ENCODE data around the gene MEX3D. TPM values are rescaled to one million over a fixed set of nuclear protein-coding genes. Genes with fewer than 3 reads are reported as not detected.

The MEX3D gene
- total and polyA plus RNA-seq, 4 donors = 0.92 to 9.1 (median 5.2) TPM

DNA sequence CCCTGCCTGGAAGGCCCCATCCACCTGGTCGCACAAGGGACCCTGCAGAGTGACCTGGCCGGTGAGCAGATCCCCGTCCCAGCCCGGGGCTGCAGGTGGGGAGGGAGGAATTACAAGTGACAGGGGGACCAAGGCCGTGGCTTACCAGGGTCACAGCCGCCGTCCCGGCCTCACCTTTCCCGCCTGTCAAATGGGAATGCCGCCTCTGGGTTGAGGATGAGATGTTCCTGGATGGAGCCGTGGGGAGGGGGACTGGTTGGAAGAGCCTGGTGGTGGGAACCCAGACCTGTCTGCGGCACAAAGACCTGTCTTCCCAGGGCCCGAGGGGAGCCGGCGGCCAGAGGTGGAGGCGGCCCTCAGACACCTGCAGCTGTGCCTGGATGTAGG is 38.7 kb downstream of the MEX3D start:
- TF ChIP-seq, protein P1, sequence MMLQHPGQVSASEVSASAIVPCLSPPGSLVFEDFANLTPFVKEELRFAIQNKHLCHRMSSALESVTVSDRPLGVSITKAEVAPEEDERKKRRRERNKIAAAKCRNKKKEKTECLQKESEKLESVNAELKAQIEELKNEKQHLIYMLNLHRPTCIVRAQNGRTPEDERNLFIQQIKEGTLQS (IDR thresholded peaks at IDR 0.05) = no peak
- TF ChIP-seq, protein P2, sequence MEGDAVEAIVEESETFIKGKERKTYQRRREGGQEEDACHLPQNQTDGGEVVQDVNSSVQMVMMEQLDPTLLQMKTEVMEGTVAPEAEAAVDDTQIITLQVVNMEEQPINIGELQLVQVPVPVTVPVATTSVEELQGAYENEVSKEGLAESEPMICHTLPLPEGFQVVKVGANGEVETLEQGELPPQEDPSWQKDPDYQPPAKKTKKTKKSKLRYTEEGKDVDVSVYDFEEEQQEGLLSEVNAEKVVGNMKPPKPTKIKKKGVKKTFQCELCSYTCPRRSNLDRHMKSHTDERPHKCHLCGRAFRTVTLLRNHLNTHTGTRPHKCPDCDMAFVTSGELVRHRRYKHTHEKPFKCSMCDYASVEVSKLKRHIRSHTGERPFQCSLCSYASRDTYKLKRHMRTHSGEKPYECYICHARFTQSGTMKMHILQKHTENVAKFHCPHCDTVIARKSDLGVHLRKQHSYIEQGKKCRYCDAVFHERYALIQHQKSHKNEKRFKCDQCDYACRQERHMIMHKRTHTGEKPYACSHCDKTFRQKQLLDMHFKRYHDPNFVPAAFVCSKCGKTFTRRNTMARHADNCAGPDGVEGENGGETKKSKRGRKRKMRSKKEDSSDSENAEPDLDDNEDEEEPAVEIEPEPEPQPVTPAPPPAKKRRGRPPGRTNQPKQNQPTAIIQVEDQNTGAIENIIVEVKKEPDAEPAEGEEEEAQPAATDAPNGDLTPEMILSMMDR (IDR thresholded peaks at IDR 0.05; ENCODE audit: low read depth, low read length, missing input control) = no peak
- TF ChIP-seq GABPA (IDR thresholded peaks at IDR 0.05 in 1 of 2, conservative IDR thresholded peaks at IDR 0.05 in 1 of 2) = no peak
- Histone ChIP-seq H3K27me3 (ENCODE audit: control insufficient read depth in 4 of 4, insufficient read depth in 4 of 4, low read length in 3 of 4) (peaks cover 0 to 14% (median 4%) of the 10 kb centered on the region in 4 donors), H3K9ac (ENCODE audit: low read depth in 1 of 2, low read length in 2 of 2) (no peak overlapping the region), H3K9me3 (ENCODE audit: control insufficient read depth in 4 of 4, low read length in 3 of 4) (no peaks in the 10 kb centered on the region), H3K27ac (ENCODE audit: low read depth in 1 of 2, low read length in 2 of 2) (no peak overlapping the region), H3K36me3 (ENCODE audit: control insufficient read depth in 4 of 4, insufficient read depth in 3 of 4, low read depth in 1 of 4, low read length in 3 of 4) (no peaks in the 10 kb centered on the region), H3K4me1 (ENCODE audit: control insufficient read depth in 4 of 4, insufficient read depth in 4 of 4, low read length in 3 of 4) (no peaks in the 10 kb centered on the region), H3K4me3 (ENCODE audit: low read depth in 1 of 3, low read length in 3 of 3) (no peak overlapping the region)
- DNase-seq (ENCODE audit: low spot score) = no peak
- 75% methylated on average over 16 of the region's 16 CpGs for WGBS

DNA sequence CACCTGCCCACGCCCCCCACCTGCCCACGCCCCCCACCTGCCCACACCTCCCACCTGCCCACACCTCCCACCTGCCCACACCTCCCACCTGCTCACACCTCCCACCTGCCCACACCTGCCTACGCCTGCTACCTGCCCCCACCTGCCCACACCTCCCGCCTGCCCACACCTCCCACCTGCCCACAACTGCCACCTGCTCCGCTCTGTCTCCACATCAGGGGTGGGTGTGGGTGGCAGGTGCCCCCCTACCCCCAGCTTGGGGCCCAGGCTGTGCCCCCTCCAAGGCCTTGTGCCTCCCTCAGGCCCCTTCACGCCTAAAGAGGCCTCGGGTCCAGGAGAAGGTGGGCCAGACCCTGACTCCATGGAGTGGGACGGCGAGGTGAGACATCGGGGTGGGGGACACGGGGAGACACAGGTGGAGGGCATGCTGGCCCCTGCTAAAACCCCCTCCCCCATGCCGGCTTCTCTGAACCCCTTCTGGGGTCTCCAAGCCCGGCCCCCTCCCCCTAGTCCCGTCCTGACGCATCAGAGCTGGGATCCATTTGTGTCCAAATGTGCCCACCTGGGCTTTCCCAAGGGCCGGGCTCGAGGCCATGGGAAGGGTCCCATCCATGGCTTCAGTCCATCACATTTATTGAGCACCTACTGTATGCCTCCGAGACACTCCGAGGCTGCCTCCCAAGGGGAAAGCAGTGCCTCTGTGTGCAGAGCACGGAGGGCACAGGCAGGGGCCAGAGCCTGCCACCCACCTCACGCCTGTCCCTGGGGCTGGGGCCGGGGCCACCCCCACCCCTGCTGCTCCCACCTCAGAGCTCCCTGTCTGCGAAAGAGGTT is 39.3 kb downstream of the MEX3D start:
- no peaks in the 10 kb centered on the region for H3K36me3 ChIP-seq (ENCODE audit: control insufficient read depth in 4 of 4, insufficient read depth in 3 of 4, low read depth in 1 of 4, low read length in 3 of 4)
- DNase-seq (ENCODE audit: low spot score) = no peak
- WGBS = 78% methylated on average over 23 of the region's 23 CpGs
- peaks cover 0 to 5% (median 2%) of the 10 kb centered on the region in 4 donors for H3K4me1 ChIP-seq (ENCODE audit: control insufficient read depth in 4 of 4, insufficient read depth in 4 of 4, low read length in 3 of 4)
- peaks cover 0 to 20% (median 5%) of the 10 kb centered on the region in 4 donors for H3K27me3 ChIP-seq (ENCODE audit: control insufficient read depth in 4 of 4, insufficient read depth in 4 of 4, low read length in 3 of 4)
- H3K9ac ChIP-seq (ENCODE audit: low read depth in 1 of 2, low read length in 2 of 2) = no peak overlapping the region
- TF ChIP-seq EGR1 (IDR thresholded peaks at IDR 0.05; ENCODE audit: low read depth in 2 of 2) (no peak), NR2F2 (IDR thresholded peaks at IDR 0.05) (no peak), RXRA (IDR thresholded peaks at IDR 0.05) (no peak), FOXA2 (IDR thresholded peaks at IDR 0.05) (no peak), GABPA (IDR thresholded peaks at IDR 0.05 in 1 of 2, conservative IDR thresholded peaks at IDR 0.05 in 1 of 2) (no peak), HNF4G (IDR thresholded peaks at IDR 0.05) (no peak), JUND (IDR thresholded peaks at IDR 0.05) (no peak), FOXA1 (IDR thresholded peaks at IDR 0.05) (no peak), YY1 (IDR thresholded peaks at IDR 0.05) (no peak), SP1 (IDR thresholded peaks at IDR 0.05) (no peak)
- TF ChIP-seq, protein P2 (IDR thresholded peaks at IDR 0.05; ENCODE audit: low read depth, low read length, missing input control) = no peak
- TF ChIP-seq, protein P1 (IDR thresholded peaks at IDR 0.05) = no peak
- TF ChIP-seq, protein P3, sequence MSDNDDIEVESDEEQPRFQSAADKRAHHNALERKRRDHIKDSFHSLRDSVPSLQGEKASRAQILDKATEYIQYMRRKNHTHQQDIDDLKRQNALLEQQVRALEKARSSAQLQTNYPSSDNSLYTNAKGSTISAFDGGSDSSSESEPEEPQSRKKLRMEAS (IDR thresholded peaks at IDR 0.05) = no peak
- no peak overlapping the region for H3K4me3 ChIP-seq (ENCODE audit: low read depth in 1 of 3, low read length in 3 of 3)
- H3K27ac ChIP-seq (ENCODE audit: low read depth in 1 of 2, low read length in 2 of 2) = no peak overlapping the region
- H3K9me3 ChIP-seq (ENCODE audit: control insufficient read depth in 4 of 4, low read length in 3 of 4) = no peaks in the 10 kb centered on the region
